Chondrocyte (in vitro differentiated cells): ENCODE measurements around the gene TRPV4. TPM values are rescaled to one million over a fixed set of nuclear protein-coding genes. Genes with fewer than 3 reads are reported as not detected.
A peak's percentile ranks its signal among the peaks of the same experiment; 100 is the strongest.

ENCODE experiments used
- DNase-seq: peaks from one replicate; pipeline ENCODE4 v3.0.0; 2021; ENCODE audit warnings: mixed read lengths, low spot score
- H3K27ac Mint-ChIP-seq: one replicate; pipeline ENCODE4 v1.8.0; 2021; ENCODE audit warnings: mild to moderate bottlenecking, moderate library complexity, mixed read lengths; ENCODE audit not compliant: unreplicated experiment
- H3K27me3 Mint-ChIP-seq: 2 replicates; pipeline ENCODE4 v1.8.0; 2021; ENCODE audit warnings: low read depth, mixed read lengths
- H3K36me3 Mint-ChIP-seq: 2 replicates; pipeline ENCODE4 v1.8.0; 2021; ENCODE audit warnings: low read depth, mixed read lengths
- H3K4me1 Mint-ChIP-seq: 2 replicates; pipeline ENCODE4 v1.8.0; 2021; ENCODE audit warnings: low read depth, mild to moderate bottlenecking, mixed read lengths
- H3K4me3 Mint-ChIP-seq: one replicate; pipeline ENCODE4 v1.8.0; 2021; ENCODE audit warnings: mild to moderate bottlenecking, moderate library complexity, mixed read lengths; ENCODE audit not compliant: unreplicated experiment
- H3K9me3 Mint-ChIP-seq: 2 replicates; pipeline ENCODE4 v1.8.0; 2021; ENCODE audit warnings: low read depth, mixed read lengths
- CTCF ChIP-seq: fragments of 200-600 bp; sonication (generic); IDR thresholded peaks from 2 replicates; pipeline ENCODE4 v1.5.0; 2021; ENCODE audit warnings: antibody characterized with exemption, mild to moderate bottlenecking, moderate library complexity
- total RNA-seq: library from RNA; stranded (reverse); gene quantifications from 3 replicates; pipeline ENCODE4 v1.2.1, GENCODE V29; 2021

The TRPV4 gene
- total RNA-seq, 1 donor from 2014 or later, result 2.2 TPM

- Mint-ChIP-seq H3K36me3 (no peaks in the 10 kb centered on the region), H3K9me3 (no peaks in the 10 kb centered on the region), H3K4me1 (no peaks in the 10 kb centered on the region), H3K27me3 (no peaks in the 10 kb centered on the region), H3K27ac (no peak overlapping the region), H3K4me3 (no peak overlapping the region)
- TF ChIP-seq CTCF, result peak; percentile 98
- no peak for DNase-seq
Observed at GRCh38 chr12:109804820-109805761, 28.1 kb downstream of the TRPV4 start.

DNA sequence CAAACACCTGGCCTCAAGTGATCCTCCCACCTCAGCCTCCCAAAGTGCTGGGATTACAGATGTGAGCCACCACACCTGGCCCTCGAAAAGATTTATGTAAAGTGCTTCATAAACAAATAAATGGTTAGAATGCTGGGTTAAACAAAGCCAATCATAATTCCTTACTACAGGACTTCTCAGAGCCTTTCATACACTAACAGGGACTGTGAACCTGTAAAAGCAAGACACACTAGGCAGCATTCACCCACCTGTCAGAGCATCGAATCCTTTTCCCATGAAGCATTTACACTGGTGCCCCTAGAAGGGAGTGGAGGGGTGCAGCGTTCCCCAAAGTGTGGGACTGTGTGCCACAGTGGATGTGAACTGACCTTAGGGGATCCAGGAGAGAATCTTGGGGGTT, 29.5 kb downstream of the TRPV4 start:
- H3K4me3 Mint-ChIP-seq, result no peak overlapping the region
- TF ChIP-seq CTCF, result no peak
- no peaks in the 10 kb centered on the region for H3K27me3 Mint-ChIP-seq
- no peaks in the 10 kb centered on the region for H3K36me3 Mint-ChIP-seq
- no peaks in the 10 kb centered on the region for H3K9me3 Mint-ChIP-seq
- DNase-seq, result no peak
- no peaks in the 10 kb centered on the region for H3K4me1 Mint-ChIP-seq
- no peak overlapping the region for H3K27ac Mint-ChIP-seq

- no peak overlapping the region for H3K27ac Mint-ChIP-seq
- TF ChIP-seq CTCF, result no peak
- no peak for DNase-seq
- no peaks in the 10 kb centered on the region for H3K27me3 Mint-ChIP-seq
- no peaks in the 10 kb centered on the region for H3K36me3 Mint-ChIP-seq
- H3K4me3 Mint-ChIP-seq, result no peak overlapping the region
- H3K4me1 Mint-ChIP-seq, result no peaks in the 10 kb centered on the region
- H3K9me3 Mint-ChIP-seq, result no peaks in the 10 kb centered on the region
Observed at GRCh38 chr12:109802828-109803227, 30.4 kb downstream of the TRPV4 start.

DNA sequence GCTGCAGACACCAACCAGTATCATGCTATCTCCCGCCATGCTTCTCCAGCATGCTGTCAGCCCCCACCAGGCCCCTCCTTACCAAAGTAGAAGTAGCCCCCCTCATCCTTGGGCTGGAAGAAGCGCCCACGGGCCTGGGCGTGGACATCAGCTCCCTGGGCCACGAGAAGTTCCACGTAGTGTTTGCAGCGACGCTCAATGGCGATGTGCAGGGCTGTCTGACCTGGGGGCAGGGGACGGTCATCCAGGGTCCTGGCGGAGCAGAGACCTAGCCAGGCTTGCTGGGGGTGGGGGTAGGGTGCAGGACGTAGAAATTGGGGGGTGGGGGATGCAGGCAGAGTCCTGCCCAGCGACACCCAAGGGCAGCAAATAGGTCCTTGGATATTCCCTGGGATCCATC, 32.7 kb downstream of the TRPV4 start:
- Mint-ChIP-seq H3K36me3 (no peaks in the 10 kb centered on the region), H3K4me1 (no peaks in the 10 kb centered on the region), H3K27ac (no peak overlapping the region), H3K4me3 (no peak overlapping the region), H3K27me3 (peaks cover 2% of the 10 kb centered on the region), H3K9me3 (no peaks in the 10 kb centered on the region)
- no peak for TF ChIP-seq CTCF
- DNase-seq, result no peak

DNA sequence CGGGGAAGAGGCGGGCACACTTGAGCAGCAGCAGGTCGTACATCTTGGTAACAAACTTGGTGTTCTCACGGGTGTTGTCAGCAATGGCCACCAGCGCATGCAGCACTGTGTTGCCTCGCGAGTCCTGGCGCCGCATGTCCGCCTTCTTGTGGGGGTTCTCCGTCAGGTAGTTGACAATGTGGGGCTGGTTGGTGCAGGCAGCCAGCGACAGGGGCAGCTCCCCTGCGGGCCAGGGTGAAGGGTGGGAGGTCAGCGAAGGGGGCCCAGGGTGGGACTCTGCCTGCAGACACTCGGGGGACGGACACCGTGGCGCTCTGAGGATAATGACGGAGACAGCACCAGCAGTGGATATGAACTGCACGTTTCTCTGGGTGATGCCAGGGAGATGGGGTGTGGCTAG, 34.5 kb downstream of the TRPV4 start:
- H3K27ac Mint-ChIP-seq, result no peak overlapping the region
- H3K4me3 Mint-ChIP-seq, result no peak overlapping the region
- H3K27me3 Mint-ChIP-seq, result peaks cover 2% of the 10 kb centered on the region
- TF ChIP-seq CTCF, result no peak
- no peaks in the 10 kb centered on the region for H3K9me3 Mint-ChIP-seq
- H3K4me1 Mint-ChIP-seq, result no peaks in the 10 kb centered on the region
- no peak for DNase-seq
- no peaks in the 10 kb centered on the region for H3K36me3 Mint-ChIP-seq
